ENCODE data around the gene SPTA1.

DNA sequence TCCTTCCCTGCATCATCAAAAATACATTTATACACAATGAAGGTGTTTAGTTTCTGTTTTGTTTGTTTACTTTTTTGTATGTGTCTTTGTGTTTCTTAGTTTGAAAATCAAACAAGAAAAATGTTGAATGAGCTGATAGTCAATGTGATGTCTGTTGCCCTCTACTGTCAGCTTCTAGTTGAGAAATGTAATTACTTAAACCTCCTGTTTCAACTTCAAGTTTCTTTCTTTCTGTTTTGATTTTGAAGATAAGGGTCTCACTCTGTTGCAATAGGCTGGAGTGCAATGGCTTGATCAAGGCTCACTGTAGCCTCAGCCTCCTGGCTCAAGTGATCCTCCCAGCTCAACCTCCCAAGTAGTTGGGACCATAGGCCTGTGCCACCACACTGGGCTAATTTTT is 37.5 kb downstream of the SPTA1 start:
- TF ChIP-seq, protein P1, sequence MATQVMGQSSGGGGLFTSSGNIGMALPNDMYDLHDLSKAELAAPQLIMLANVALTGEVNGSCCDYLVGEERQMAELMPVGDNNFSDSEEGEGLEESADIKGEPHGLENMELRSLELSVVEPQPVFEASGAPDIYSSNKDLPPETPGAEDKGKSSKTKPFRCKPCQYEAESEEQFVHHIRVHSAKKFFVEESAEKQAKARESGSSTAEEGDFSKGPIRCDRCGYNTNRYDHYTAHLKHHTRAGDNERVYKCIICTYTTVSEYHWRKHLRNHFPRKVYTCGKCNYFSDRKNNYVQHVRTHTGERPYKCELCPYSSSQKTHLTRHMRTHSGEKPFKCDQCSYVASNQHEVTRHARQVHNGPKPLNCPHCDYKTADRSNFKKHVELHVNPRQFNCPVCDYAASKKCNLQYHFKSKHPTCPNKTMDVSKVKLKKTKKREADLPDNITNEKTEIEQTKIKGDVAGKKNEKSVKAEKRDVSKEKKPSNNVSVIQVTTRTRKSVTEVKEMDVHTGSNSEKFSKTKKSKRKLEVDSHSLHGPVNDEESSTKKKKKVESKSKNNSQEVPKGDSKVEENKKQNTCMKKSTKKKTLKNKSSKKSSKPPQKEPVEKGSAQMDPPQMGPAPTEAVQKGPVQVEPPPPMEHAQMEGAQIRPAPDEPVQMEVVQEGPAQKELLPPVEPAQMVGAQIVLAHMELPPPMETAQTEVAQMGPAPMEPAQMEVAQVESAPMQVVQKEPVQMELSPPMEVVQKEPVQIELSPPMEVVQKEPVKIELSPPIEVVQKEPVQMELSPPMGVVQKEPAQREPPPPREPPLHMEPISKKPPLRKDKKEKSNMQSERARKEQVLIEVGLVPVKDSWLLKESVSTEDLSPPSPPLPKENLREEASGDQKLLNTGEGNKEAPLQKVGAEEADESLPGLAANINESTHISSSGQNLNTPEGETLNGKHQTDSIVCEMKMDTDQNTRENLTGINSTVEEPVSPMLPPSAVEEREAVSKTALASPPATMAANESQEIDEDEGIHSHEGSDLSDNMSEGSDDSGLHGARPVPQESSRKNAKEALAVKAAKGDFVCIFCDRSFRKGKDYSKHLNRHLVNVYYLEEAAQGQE (IDR thresholded peaks at IDR 0.05): no peak
- TF ChIP-seq, protein P2, sequence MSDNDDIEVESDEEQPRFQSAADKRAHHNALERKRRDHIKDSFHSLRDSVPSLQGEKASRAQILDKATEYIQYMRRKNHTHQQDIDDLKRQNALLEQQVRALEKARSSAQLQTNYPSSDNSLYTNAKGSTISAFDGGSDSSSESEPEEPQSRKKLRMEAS (IDR thresholded peaks at IDR 0.05): no peak
- TF ChIP-seq, protein P3, sequence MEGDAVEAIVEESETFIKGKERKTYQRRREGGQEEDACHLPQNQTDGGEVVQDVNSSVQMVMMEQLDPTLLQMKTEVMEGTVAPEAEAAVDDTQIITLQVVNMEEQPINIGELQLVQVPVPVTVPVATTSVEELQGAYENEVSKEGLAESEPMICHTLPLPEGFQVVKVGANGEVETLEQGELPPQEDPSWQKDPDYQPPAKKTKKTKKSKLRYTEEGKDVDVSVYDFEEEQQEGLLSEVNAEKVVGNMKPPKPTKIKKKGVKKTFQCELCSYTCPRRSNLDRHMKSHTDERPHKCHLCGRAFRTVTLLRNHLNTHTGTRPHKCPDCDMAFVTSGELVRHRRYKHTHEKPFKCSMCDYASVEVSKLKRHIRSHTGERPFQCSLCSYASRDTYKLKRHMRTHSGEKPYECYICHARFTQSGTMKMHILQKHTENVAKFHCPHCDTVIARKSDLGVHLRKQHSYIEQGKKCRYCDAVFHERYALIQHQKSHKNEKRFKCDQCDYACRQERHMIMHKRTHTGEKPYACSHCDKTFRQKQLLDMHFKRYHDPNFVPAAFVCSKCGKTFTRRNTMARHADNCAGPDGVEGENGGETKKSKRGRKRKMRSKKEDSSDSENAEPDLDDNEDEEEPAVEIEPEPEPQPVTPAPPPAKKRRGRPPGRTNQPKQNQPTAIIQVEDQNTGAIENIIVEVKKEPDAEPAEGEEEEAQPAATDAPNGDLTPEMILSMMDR (IDR thresholded peaks at IDR 0.05; ENCODE audit: low read depth, low read length, missing input control): no peak
- TF ChIP-seq SP1 (IDR thresholded peaks at IDR 0.05) (no peak), HNF4A (conservative IDR thresholded peaks at IDR 0.05) (no peak)

All from liver (tissue), 3 donors.